ES-I3 (cell line): ENCODE measurements around the gene SLC35B2.
"Not testable (repeated sequence)": the region's sequence is repeated elsewhere in the genome, so short reads cannot be mapped to it uniquely, and the experiment has no call there.

Experiments used
- H3K36me3 ChIP-seq: 2 replicates; pipeline ENCODE4 v1.6.1; 2013; ENCODE audit warnings: mild to moderate bottlenecking, low read length, control low read depth, moderate library complexity; ENCODE audit not compliant: insufficient read depth
- H3K4me1 ChIP-seq: 2 replicates; pipeline ENCODE4 v1.6.1; 2013; ENCODE audit warnings: mild to moderate bottlenecking, control low read depth, low read length; ENCODE audit not compliant: insufficient read depth
- H3K9ac ChIP-seq: 2 replicates; pipeline ENCODE4 v1.6.1; 2013; ENCODE audit warnings: low read depth, mild to moderate bottlenecking, low read length, moderate library complexity
- H3K9me3 ChIP-seq: 2 replicates; pipeline ENCODE4 v1.6.1; 2013; ENCODE audit warnings: mild to moderate bottlenecking, low read length, moderate library complexity; ENCODE audit not compliant: control insufficient read depth, insufficient read depth

Gene SLC35B2

DNA sequence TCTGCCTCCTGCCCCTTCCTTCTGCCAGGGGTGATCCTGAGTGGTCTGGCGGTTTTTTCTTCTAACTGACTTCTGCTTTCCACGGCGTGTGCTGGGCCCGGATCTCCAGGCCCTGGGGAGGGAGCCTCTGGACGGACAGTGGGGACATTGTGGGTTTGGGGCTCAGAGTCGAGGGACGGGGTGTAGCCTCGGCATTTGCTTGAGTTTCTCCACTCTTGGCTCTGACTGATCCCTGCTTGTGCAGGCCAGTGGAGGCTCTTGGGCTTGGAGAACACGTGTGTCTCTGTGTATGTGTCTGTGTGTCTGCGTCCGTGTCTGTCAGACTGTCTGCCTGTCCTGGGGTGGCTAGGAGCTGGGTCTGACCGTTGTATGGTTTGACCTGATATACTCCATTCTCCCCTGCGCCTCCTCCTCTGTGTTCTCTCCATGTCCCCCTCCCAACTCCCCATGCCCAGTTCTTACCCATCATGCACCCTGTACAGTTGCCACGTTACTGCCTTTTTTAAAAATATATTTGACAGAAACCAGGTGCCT is 23.7 kb downstream of the SLC35B2 start:
- Histone ChIP-seq H3K36me3 (peaks cover 13% of the 10 kb centered on the region; the same call in 1 of the 2 replicates), H3K9ac (no peak overlapping the region), H3K9me3 (no peaks in the 10 kb centered on the region), H3K4me1 (peaks cover 24% of the 10 kb centered on the region)

GRCh38 chr6:44232676-44233566 is 24.4 kb downstream of the SLC35B2 start:
- H3K9me3 ChIP-seq, result no peaks in the 10 kb centered on the region
- peaks cover 18% of the 10 kb centered on the region for H3K4me1 ChIP-seq
- peaks cover 13% of the 10 kb centered on the region; the same call in 1 of the 2 replicates for H3K36me3 ChIP-seq
- H3K9ac ChIP-seq, result no peak overlapping the region

- peaks cover 22% of the 10 kb centered on the region for H3K4me1 ChIP-seq
- H3K9me3 ChIP-seq, H3K9ac ChIP-seq: not testable (repeated sequence)
- peaks cover 13% of the 10 kb centered on the region; the same call in 1 of the 2 replicates for H3K36me3 ChIP-seq
Observed at GRCh38 chr6:44231426-44231825, 25.9 kb downstream of the SLC35B2 start.

GRCh38 chr6:44230034-44230675 is 27.2 kb downstream of the SLC35B2 start:
- Histone ChIP-seq H3K9ac (no peak overlapping the region), H3K9me3 (no peaks in the 10 kb centered on the region), H3K4me1 (peaks cover 32% of the 10 kb centered on the region), H3K36me3 (peaks cover 13% of the 10 kb centered on the region; the same call in 1 of the 2 replicates)

GRCh38 chr6:44229376-44230033 is 27.8 kb downstream of the SLC35B2 start:
- Histone ChIP-seq H3K9ac (no peak overlapping the region), H3K36me3 (peaks cover 13% of the 10 kb centered on the region; the same call in 1 of the 2 replicates), H3K4me1 (peaks cover 33% of the 10 kb centered on the region; the same call in 1 of the 2 replicates), H3K9me3 (no peaks in the 10 kb centered on the region)

DNA sequence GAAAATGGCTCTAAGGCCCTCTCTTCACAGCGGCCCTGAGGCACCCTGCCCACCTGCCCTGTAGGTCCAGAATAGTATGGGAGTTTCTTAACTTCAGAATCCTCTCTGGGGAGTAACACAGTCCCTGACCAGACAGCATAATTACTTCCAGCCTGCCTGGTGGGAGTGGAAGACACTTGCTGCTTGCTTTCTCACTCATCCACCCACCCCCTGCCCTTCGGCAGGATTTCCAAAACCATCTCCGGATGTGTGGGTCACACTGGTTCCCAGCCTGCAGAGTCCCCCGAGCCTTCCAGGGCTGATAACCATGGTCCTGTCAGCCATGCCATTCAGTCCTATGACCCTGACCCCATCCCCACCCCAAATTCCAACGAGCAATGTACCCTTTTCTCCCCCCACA is 28.5 kb downstream of the SLC35B2 start:
- Histone ChIP-seq H3K4me1 (peaks cover 27% of the 10 kb centered on the region; the same call in 1 of the 2 replicates), H3K9ac (no peak overlapping the region), H3K9me3 (no peaks in the 10 kb centered on the region), H3K36me3 (peaks cover 12% of the 10 kb centered on the region; the same call in 1 of the 2 replicates)

- Histone ChIP-seq H3K4me1 (peaks cover 26% of the 10 kb centered on the region; the same call in 1 of the 2 replicates), H3K36me3 (peaks cover 8% of the 10 kb centered on the region; the same call in 1 of the 2 replicates), H3K9ac (no peak overlapping the region), H3K9me3 (no peaks in the 10 kb centered on the region)
Observed at GRCh38 chr6:44228433-44228832, 28.9 kb downstream of the SLC35B2 start.

DNA sequence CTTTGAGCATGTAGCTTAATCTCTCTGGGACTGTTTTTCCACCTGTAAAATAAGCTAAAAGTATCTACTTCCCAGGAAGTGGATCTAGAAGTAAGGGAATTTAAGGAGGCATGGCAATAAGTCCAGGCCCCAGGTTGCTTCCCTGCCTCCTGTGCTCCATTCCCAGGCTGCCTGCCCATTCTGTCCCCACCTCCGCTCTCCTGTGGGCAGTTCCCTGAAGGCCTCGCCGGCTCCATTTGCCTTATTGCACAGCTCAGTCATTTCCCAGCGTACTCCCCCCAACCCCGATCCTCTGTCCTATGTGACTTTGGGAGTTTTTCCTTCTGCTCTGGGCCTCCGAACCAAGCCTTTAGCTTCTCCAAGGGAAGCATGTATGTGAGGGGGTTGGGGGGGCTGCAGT is 29.3 kb downstream of the SLC35B2 start:
- Histone ChIP-seq H3K36me3 (peaks cover 7% of the 10 kb centered on the region; the same call in 1 of the 2 replicates), H3K9me3 (no peaks in the 10 kb centered on the region), H3K4me1 (peaks cover 26% of the 10 kb centered on the region; the same call in 1 of the 2 replicates)

GRCh38 chr6:44227148-44227793 is 30.1 kb downstream of the SLC35B2 start:
- H3K4me1 ChIP-seq, result peaks cover 32% of the 10 kb centered on the region; the same call in 1 of the 2 replicates
- no peaks in the 10 kb centered on the region for H3K9me3 ChIP-seq
- H3K36me3 ChIP-seq, result peaks cover 5% of the 10 kb centered on the region; the same call in 1 of the 2 replicates
- H3K9ac ChIP-seq, result no peak overlapping the region

More for the DNA sequence above, 29.3 kb downstream of the SLC35B2 start:
- H3K9ac ChIP-seq, result no peak overlapping the region

DNA sequence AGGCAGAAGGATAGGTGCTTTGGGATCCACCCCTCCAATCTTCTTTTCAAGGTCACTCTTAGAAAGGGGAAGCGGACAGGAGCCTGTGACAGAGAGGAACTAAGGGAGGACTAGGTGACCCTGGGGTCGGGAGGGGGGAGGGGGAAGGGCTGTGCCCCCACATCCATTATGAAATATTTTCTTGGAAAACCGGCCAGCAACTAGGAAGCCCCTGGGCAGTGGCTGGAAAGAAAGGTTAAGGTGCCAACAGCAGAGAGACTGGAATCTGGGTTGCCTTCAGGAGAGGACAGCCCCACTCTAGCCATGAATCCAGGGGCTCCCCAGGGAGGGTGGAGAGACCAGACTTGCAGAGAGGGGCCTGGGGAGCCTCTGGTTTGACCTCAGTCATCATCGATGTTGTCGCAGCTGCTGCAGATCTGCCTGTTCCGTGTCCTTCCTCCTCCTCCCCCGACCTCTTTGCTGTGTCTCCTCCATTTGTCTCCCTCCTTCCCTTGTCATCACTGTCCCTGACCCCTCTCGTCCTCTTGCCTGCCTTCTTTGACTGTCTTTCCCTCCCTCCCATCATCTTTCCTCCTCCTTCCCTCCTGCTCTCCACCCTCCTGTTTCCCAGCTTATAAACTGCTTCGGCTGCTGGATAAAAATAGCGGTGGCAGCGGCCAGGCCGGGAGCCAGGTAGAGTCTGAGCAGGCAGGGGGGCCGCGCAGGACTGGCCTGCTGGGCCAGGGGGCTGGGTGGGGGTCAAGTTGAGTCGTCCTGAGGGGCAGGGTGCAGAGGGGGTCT is 30.8 kb downstream of the SLC35B2 start:
- Histone ChIP-seq H3K9me3 (no peaks in the 10 kb centered on the region), H3K9ac (no peak overlapping the region), H3K36me3 (peaks cover 4% of the 10 kb centered on the region; the same call in 1 of the 2 replicates), H3K4me1 (peaks cover 37% of the 10 kb centered on the region; the same call in 1 of the 2 replicates)

DNA sequence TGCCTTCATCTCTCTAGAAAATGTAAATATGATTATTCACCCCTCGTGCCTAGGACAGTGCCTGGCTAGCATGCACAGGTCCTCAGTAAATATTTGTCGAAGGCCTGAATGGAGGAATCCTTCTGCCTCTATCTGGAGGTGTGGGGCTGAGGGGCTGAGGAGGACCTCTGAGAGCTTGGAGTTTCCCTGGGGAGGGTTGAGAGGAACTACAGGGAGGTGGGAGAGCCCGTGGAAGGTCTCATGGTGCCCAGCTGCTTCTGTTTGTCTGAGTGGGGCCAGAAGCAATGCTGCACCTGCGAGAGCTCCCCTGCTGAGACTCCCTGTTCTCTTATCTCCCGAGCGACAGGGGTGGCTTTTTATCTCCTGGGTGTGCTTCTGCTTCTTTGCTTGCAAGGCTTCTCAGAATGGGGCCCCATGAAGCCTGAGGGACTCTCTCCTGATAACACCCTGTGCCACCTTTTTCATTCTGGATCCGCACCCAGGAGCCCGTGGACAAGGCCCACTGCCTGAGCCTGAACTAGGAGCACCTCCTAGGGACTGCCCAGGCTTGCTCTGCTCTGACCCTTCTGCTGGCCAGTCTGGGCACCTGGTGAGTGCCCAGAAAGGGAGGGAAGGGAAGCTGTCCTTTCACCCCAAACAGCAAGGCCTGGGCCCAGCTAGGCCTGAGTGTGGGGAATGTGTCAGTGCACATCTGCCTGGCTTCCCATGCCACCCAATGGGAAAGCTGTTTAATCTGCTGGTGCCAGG is 31.6 kb downstream of the SLC35B2 start:
- H3K4me1 ChIP-seq, result peaks cover 43% of the 10 kb centered on the region; the same call in 1 of the 2 replicates
- H3K9me3 ChIP-seq, result no peaks in the 10 kb centered on the region
- peaks cover 1% of the 10 kb centered on the region; the same call in 1 of the 2 replicates for H3K36me3 ChIP-seq
- H3K9ac ChIP-seq, result no peak overlapping the region

GRCh38 chr6:44224965-44225305 is 32.4 kb downstream of the SLC35B2 start:
- Histone ChIP-seq H3K36me3 (no peaks in the 10 kb centered on the region; the same call in 1 of the 2 replicates), H3K9me3 (no peaks in the 10 kb centered on the region), H3K4me1 (peaks cover 45% of the 10 kb centered on the region; the same call in 1 of the 2 replicates), H3K9ac (peak overlapping the region; percentile 55; the same call in 1 of the 2 replicates)
